ENCODE data around the gene GTPBP3. TPM values are rescaled to one million over a fixed set of nuclear protein-coding genes. Genes with fewer than 3 reads are reported as not detected.

Gene GTPBP3
- total and polyA plus RNA-seq, 3 experiments from 2014 or later, result 13.3 to 55.7 (median 47.3) TPM

DNA sequence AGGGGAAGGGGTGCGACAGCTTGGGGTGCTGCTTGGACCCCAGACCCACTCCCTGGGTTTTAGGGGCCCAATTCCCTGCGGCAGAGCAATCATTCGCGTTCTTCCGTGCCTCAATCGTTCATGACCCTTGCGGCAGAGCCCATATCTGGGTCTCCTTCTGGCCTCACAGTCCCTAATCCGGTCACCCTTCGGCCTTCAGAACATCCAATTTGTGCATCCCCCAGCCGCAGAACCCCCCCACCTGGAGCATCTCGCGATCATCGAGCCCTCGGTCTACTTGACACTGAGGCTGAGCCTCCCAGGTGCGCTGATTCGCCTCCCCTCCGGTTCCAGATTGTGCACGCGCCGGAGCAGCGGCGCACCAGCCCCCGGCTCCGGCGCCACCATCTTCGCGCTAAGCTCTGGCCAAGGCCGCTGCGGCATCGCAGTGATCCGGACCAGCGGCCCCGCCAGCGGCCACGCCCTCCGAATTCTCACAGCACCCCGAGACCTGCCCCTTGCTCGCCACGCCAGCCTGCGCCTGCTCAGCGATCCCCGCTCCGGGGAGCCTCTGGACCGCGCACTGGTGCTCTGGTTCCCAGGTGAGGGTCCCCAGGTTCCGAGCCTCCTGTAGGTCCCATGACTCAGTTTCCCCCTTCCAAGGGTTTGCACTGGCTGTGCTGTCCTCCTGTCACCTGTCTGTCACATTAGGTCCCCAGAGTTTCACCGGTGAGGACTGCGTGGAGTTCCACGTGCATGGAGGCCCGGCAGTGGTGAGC, 501 bp downstream of the GTPBP3 start:
- H3K4me1 Mint-ChIP-seq, result peaks cover 23 to 50% (median 33%) of the 10 kb centered on the region in 3 donors
- peak overlapping the region; percentile 84 to 99 (median 92) for H3K27ac Mint-ChIP-seq
- peaks cover 0 to 23% (median under 1%) of the 10 kb centered on the region in 3 donors for H3K36me3 Mint-ChIP-seq
- Histone ChIP-seq H3K36me3 (ENCODE audit: insufficient read depth, low read length) (no peaks in the 10 kb centered on the region), H3K27ac (ENCODE audit: low read depth, low read length) (peak overlapping the region; percentile 91), H3K4me3 (ENCODE audit: low read length) (peak overlapping the region; percentile 94), H3K27me3 (ENCODE audit: insufficient read depth, low read length, poor library complexity, severe bottlenecking) (no peaks in the 10 kb centered on the region), H3K9me3 (ENCODE audit: low read length) (no peaks in the 10 kb centered on the region), H3K4me1 (ENCODE audit: insufficient read depth, low read length) (peaks cover 24% of the 10 kb centered on the region)
- no peaks in the 10 kb centered on the region for H3K27me3 Mint-ChIP-seq
- ChIA-PET CTCF (no interaction called here), POLR2A (no interaction called here)
- peak overlapping the region; percentile 83 to 94 (median 90) for H3K4me3 Mint-ChIP-seq
- no peaks in the 10 kb centered on the region for H3K9me3 Mint-ChIP-seq
- peak in 3 of 5 donors; percentile 6 to 57 (median 27) for DNase-seq

GRCh38 chr19:17338433-17339078, 1.2 kb downstream of the GTPBP3 start:
- ChIA-PET CTCF (no interaction called here), POLR2A (no interaction called here)
- Mint-ChIP-seq H3K36me3 (peaks cover 0 to 23% (median 0%) of the 10 kb centered on the region in 3 donors), H3K9me3 (no peaks in the 10 kb centered on the region), H3K27me3 (no peaks in the 10 kb centered on the region), H3K27ac (peak overlapping the region in 2 of 8 donors; percentile 24 to 96), H3K4me1 (peaks cover 23 to 46% (median 33%) of the 10 kb centered on the region in 3 donors), H3K4me3 (peak overlapping the region; percentile 83 to 94 (median 90))
- peaks cover 23% of the 10 kb centered on the region for H3K4me1 ChIP-seq (ENCODE audit: insufficient read depth, low read length)
- peak overlapping the region; percentile 94 for H3K4me3 ChIP-seq (ENCODE audit: low read length)
- H3K27ac ChIP-seq (ENCODE audit: low read depth, low read length), result peak overlapping the region; percentile 91
- no peak for DNase-seq
- no peaks in the 10 kb centered on the region for H3K27me3 ChIP-seq (ENCODE audit: insufficient read depth, low read length, poor library complexity, severe bottlenecking)
- no peaks in the 10 kb centered on the region for H3K9me3 ChIP-seq (ENCODE audit: low read length)
- no peaks in the 10 kb centered on the region for H3K36me3 ChIP-seq (ENCODE audit: insufficient read depth, low read length)

DNA sequence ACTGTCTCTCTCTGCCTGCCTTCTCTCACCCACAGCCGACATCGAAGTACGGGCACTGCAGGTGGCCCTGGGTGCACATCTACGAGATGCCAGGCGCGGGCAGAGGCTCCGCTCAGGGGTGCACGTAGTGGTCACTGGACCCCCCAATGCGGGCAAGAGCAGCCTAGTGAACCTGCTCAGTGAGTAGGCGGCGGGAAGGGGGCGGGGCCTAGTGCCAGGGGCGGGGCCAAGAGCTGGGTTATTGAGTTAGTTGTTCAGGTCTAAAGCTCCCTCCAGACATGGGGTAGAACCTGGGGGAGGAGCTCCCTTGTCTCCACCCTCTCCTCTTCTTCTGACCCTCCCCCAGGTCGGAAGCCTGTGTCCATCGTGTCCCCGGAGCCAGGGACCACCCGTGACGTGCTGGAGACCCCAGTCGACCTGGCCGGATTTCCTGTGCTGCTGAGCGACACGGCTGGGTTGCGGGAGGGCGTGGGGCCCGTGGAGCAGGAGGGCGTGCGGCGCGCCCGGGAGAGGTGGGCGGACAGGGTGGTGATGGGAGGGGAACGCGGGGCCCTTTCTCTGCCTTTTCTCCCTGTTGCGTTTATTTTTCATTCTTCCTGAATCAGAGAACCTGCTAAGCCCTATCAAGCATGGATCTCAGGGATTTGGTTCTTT, 1.9 kb downstream of the GTPBP3 start:
- Mint-ChIP-seq H3K27ac (no peak overlapping the region), H3K4me3 (peak overlapping the region; percentile 68 to 94 (median 87)), H3K9me3 (no peaks in the 10 kb centered on the region), H3K36me3 (peaks cover 0 to 21% (median 0%) of the 10 kb centered on the region in 3 donors), H3K4me1 (peaks cover 19 to 41% (median 27%) of the 10 kb centered on the region in 3 donors), H3K27me3 (no peaks in the 10 kb centered on the region)
- no peak overlapping the region for H3K4me3 ChIP-seq (ENCODE audit: low read length)
- H3K27me3 ChIP-seq (ENCODE audit: insufficient read depth, low read length, poor library complexity, severe bottlenecking), result no peaks in the 10 kb centered on the region
- peaks cover 18% of the 10 kb centered on the region for H3K4me1 ChIP-seq (ENCODE audit: insufficient read depth, low read length)
- CTCF ChIA-PET, result no interaction called here
- no peak for DNase-seq
- no peaks in the 10 kb centered on the region for H3K9me3 ChIP-seq (ENCODE audit: low read length)
- H3K36me3 ChIP-seq (ENCODE audit: insufficient read depth, low read length), result no peaks in the 10 kb centered on the region
- POLR2A ChIA-PET, result no interaction called here
- H3K27ac ChIP-seq (ENCODE audit: low read depth, low read length), result no peak overlapping the region

DNA sequence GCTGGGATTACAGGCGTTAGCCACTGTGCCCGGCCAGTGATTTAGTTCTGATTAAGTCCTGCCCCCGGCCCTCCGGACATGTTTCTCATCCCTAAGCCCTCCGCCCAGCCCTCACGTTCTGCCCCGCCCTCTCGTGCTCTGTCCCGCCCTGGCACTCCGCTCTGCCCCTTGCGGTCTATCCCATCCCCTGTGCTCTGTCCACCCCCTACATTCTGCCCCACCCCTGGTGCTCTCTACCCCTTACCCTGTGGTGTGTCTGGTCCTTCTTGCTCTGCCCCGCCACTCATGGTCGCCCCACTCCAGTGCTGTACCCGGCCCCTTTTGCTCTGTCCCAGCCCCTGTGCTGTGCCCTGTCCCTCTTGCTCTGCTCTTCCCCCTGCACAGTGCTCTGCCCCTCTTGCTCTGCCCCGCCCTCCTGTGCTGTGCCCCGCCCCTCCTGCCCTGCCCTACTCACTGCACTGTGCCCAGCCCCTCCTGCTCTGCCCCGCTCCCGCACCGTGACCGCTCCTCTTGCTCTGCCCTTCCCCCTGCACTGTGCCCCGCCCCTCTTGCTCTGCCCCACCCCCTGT, 3.0 kb downstream of the GTPBP3 start:
- DNase-seq, result no peak
- ChIA-PET POLR2A (no interaction called here), CTCF (no interaction called here)

GRCh38 chr19:17340871-17341357, 3.6 kb downstream of the GTPBP3 start:
- Histone ChIP-seq H3K4me1 (ENCODE audit: insufficient read depth, low read length) (peaks cover 8% of the 10 kb centered on the region), H3K36me3 (ENCODE audit: insufficient read depth, low read length) (no peaks in the 10 kb centered on the region), H3K9me3 (ENCODE audit: low read length) (no peaks in the 10 kb centered on the region), H3K27ac (ENCODE audit: low read depth, low read length) (no peak overlapping the region), H3K27me3 (ENCODE audit: insufficient read depth, low read length, poor library complexity, severe bottlenecking) (no peaks in the 10 kb centered on the region), H3K4me3 (ENCODE audit: low read length) (no peak overlapping the region)
- Mint-ChIP-seq H3K36me3 (peaks cover 0 to 21% (median 0%) of the 10 kb centered on the region in 3 donors), H3K4me3 (peak overlapping the region in 1 of 7 donors; percentile 54), H3K9me3 (no peaks in the 10 kb centered on the region), H3K27ac (no peak overlapping the region), H3K4me1 (peaks cover 12 to 29% (median 16%) of the 10 kb centered on the region in 3 donors), H3K27me3 (no peaks in the 10 kb centered on the region)
- no peak for DNase-seq
- POLR2A ChIA-PET, result no interaction called here
- CTCF ChIA-PET, result interaction anchor here (0.5 kb wide), 1 partner anchor 39 kb away, joined by 3 read pairs; no protein-coding TSS in a partner anchor

More for the DNA sequence above, 3.0 kb downstream of the GTPBP3 start:
- Mint-ChIP-seq H3K4me3 (no peak overlapping the region), H3K4me1 (peaks cover 12 to 32% (median 19%) of the 10 kb centered on the region in 3 donors), H3K9me3 (no peaks in the 10 kb centered on the region), H3K36me3 (peaks cover 0 to 21% (median 0%) of the 10 kb centered on the region in 3 donors), H3K27me3 (no peaks in the 10 kb centered on the region), H3K27ac (no peak overlapping the region)
- Histone ChIP-seq H3K27me3 (ENCODE audit: insufficient read depth, low read length, poor library complexity, severe bottlenecking) (no peaks in the 10 kb centered on the region), H3K4me3 (ENCODE audit: low read length) (no peak overlapping the region), H3K27ac (ENCODE audit: low read depth, low read length) (no peak overlapping the region), H3K36me3 (ENCODE audit: insufficient read depth, low read length) (no peaks in the 10 kb centered on the region), H3K4me1 (ENCODE audit: insufficient read depth, low read length) (peaks cover 12% of the 10 kb centered on the region), H3K9me3 (ENCODE audit: low read length) (no peaks in the 10 kb centered on the region)

DNA sequence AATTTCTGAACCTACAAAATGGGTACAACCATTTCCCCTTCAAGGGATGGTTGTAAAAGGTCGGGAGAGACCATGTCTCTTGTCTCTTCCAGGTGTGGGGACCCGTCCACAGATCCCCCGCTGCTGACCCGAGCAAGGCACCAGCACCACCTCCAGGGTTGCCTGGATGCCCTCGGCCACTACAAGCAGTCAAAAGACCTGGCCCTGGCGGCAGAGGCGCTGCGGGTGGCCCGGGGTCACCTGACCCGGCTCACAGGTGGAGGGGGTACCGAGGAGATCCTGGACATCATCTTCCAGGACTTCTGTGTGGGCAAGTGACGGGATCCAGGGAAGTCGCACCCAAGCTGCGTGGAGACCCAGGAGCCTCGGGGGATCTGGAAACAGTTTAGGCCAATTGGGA, 4.0 kb downstream of the GTPBP3 start:
- Histone ChIP-seq H3K9me3 (ENCODE audit: low read length) (no peaks in the 10 kb centered on the region), H3K36me3 (ENCODE audit: insufficient read depth, low read length) (no peaks in the 10 kb centered on the region), H3K27me3 (ENCODE audit: insufficient read depth, low read length, poor library complexity, severe bottlenecking) (no peaks in the 10 kb centered on the region), H3K4me1 (ENCODE audit: insufficient read depth, low read length) (peaks cover 8% of the 10 kb centered on the region), H3K27ac (ENCODE audit: low read depth, low read length) (no peak overlapping the region), H3K4me3 (ENCODE audit: low read length) (no peak overlapping the region)
- Mint-ChIP-seq H3K27ac (peak overlapping the region in 1 of 8 donors; percentile 6), H3K9me3 (no peaks in the 10 kb centered on the region), H3K27me3 (no peaks in the 10 kb centered on the region), H3K36me3 (peaks cover 0 to 21% (median 0%) of the 10 kb centered on the region in 3 donors), H3K4me1 (peaks cover 15 to 31% (median 20%) of the 10 kb centered on the region in 3 donors), H3K4me3 (peak overlapping the region in 1 of 7 donors; percentile 54)
- no peak for DNase-seq
- ChIA-PET CTCF (interaction anchor here (0.5 kb wide), 1 partner anchor 38 kb away, joined by 3 read pairs; no protein-coding TSS in a partner anchor), POLR2A (no interaction called here)

DNA sequence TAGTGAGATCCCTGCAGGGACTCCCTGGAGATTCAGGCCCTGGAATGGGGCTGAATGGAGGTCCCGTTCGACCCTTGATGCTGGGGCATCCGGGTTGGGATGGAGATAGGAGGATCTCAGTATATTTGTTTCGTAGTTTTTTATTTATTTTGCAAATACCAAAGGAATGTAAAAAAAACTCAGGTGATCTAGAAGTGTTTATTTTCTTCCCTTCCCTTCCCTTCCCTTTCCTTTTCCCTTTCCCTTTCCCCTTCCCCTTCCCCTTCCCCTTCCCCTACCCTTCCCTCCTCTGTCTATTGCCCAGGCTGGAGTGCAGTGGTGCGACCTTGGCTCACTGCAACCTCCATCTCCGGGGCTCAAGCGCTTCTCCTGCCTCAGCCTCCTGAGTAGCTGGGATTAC, 4.5 kb downstream of the GTPBP3 start:
- Mint-ChIP-seq H3K27ac (peak overlapping the region in 1 of 8 donors; percentile 6), H3K36me3 (peaks cover 0 to 19% (median 0%) of the 10 kb centered on the region in 3 donors)

More for the DNA sequence above, 4.5 kb downstream of the GTPBP3 start:
- H3K27me3 Mint-ChIP-seq, result peaks cover 0 to under 1% of the 10 kb centered on the region in 2 donors
- peaks cover 8% of the 10 kb centered on the region for H3K4me1 ChIP-seq (ENCODE audit: insufficient read depth, low read length)
- no peak overlapping the region for H3K27ac ChIP-seq (ENCODE audit: low read depth, low read length)
- H3K9me3 Mint-ChIP-seq, result no peaks in the 10 kb centered on the region
- no peaks in the 10 kb centered on the region for H3K27me3 ChIP-seq (ENCODE audit: insufficient read depth, low read length, poor library complexity, severe bottlenecking)
- H3K9me3 ChIP-seq (ENCODE audit: low read length), result no peaks in the 10 kb centered on the region
- no peak overlapping the region for H3K4me3 Mint-ChIP-seq
- POLR2A ChIA-PET, result interaction anchor here (0.6 kb wide), 2 partner anchors 10 to 1889 kb away, joined by 3 to 8 read pairs; no protein-coding TSS in a partner anchor
- no peak overlapping the region for H3K4me3 ChIP-seq (ENCODE audit: low read length)
- CTCF ChIA-PET, result no interaction called here
- DNase-seq, result no peak
- no peaks in the 10 kb centered on the region for H3K36me3 ChIP-seq (ENCODE audit: insufficient read depth, low read length)
- peaks cover 11 to 27% (median 16%) of the 10 kb centered on the region in 3 donors for H3K4me1 Mint-ChIP-seq

Data from CD8-positive, alpha-beta memory T cell (primary cell).